HG02763 (cell line): ENCODE data around the gene ANKRD66.

Experiments
- ATAC-seq: cut with Tn5 transposase; IDR thresholded peaks from one replicate; pipeline ENCODE4 v1.9.1; 2021; ENCODE audit warnings: mild to moderate bottlenecking, moderate library complexity; ENCODE audit not compliant: unreplicated experiment

Gene ANKRD66

DNA sequence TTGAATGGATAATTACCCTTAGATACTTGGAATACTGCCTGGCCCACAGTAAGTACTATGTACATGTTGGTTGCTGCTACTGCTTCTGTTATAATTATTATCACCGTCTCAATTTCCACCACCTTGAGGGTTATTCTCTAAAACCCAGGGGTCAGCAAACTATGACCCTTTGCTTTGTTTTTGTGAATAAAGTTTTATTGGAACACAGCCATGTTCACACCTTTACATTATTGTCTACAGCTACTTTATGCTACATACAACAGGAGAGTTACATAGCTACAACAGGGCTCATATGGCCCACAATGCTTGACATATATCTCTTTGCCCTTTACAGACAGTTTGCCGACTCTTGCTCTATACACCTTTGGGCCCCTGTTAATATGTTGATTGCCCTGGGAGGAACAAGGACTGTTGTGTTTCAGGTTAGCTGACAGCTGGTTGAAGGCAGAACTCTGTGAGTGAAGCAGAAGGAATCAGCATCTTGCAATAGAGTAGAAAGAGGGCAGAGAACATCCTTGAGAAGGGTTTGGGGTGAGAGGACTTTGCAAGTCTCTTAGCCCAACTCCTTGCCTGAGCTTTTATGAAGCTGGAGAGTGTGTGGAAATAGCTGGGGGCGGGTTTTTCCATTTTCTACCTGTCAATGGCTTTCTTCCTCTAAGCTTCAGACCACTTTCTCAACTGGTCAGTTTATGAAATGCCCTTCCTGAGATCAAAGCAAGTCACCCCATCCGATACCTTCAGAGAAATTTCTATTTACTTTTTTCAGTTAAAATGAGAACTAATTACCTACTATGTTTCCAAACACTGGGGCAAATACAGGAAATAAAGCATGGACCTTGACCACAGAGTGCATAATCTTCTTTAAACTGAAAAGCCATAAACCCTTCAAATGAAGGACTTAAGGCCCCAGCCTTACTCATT is 43.0 kb downstream of the ANKRD66 start:
- no peak for ATAC-seq

DNA sequence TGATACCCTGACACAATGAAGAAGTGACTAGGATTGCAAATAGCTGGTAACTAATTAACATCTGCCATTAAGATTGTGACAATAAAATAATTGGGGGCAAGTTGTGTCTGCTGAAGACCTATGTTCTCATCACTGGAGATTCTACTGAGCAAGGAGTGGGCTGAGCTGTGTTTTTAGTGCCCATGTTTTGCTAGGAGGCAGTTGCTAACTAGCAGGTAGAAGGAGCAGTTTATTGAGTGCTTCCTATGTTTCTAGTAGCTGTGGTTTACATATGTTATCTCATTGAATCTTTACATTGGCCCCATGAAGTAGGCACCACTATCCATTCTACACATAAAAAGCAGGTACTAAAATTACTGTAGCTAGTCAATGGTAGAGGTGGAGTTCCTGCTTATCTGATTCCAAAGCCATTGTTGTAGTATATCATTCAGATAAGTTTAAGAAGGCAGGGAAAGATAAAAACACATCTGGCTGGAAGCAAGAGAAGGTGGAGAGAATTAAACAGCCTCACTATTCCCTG is 43.7 kb downstream of the ANKRD66 start:
- no peak for ATAC-seq

DNA sequence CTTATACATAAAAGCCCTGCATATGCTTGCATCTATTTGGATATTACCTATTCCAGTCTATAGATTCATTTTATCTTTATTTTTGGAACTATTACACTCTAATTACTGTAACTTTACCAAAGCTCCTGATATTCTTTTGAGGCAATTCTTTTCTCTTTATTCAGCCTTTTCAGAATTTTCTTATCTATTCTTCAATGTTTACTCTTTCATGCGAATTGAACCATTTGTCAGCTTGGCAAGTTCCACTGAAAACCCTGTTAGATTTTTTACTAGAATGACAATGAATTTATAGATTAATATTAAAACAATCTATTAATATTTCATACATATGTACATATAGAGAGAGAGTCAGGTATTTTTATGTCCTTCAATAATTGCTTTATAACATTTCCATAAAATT is 45.9 kb downstream of the ANKRD66 start:
- ATAC-seq: no peak

DNA sequence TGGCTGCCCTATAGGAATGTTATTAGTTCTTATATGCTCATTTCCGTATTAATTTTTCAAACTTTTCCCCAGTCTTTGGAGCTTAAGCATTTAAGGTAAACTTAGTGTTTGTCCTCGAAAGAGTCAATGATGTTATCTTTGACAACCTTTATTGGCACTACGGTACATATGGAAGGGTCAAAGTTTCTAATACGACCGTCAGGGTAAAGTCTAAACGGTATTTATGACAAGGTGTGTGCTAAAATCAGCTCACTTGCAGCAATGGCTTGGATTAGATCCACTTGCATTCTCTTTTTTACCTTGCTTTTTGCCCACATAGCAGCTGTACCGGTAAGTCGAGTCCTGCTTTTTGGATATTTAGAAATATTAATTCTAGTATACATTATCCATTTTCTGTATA is 46.4 kb downstream of the ANKRD66 start, which contains the start of gene MEP1A:
MEP1A (plus strand) TSS at position 252 of the 400 bp plus-strand sequence; CDS start at position 262, 10 bp downstream.
- no peak for ATAC-seq

DNA sequence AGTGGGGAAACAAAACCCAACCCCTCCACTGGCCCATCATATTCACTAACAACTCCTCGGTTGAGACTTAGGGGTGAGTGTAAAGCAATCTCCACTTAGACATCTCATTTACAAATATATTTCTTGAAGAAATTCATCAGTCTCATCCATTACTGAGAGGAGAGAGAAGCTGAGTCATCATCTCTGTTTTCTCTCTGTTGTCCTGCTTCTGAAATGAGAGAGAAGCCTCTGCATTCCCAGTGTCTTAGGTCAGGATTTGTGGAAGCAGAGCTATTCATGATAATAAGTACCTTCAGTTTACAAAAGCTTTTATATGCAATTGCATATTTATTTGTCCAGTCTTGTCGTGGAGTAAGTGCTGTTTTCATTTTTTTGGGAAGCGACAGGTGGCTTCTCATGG is 47.3 kb downstream of the ANKRD66 start:
- ATAC-seq: no peak

DNA sequence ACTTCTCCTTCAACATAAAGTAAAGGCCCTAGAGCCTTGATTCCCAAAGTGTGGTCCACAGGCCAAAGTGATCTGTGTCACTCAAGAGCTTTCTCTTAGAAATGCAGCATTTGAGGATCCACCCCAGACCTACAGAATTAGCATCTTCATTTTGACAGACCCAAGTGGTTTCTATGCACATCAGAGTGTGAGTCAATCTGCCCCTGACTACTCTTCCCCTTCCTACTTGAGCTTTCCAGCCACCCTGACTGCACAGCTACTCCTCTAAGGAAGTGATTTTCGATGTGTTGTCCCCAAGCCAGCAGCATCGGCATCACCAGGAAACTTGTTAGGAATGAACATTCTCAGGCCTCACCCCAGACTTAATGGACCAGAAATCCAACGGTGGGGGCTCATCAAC is 49.1 kb downstream of the ANKRD66 start:
- no peak for ATAC-seq

DNA sequence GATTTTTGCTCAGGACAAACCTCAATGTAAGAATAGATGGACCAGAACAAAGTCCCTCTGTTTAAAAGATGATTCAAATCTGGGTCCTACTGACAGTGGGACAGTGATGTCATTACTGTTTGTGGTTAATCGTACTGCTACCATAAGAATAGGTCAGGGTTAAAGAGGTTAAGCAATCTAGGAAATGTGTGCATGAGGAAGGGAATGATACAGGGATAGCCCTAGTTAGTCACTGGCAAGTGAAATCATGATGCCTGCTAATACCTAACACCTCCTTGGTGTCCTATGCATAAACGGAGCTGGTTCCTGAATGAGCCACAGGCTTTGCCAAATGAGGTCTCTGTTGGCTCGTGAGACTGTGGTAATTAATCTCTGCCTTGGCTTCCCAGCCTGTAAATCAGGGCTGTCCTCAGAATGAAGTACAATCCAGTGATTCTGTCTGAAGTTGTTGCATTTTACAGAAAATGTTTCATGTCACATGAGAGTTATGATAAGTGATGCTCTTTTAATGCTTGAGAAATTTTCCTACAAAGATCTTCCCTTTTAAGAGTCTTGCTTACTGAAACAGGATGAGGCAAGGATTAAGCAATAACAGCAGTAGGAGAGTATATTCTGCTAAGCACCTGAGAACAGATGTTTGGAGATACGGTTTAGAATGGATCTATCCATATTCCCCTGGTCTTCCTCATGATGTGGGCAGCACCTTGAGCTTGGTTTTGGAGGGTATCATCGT is 50.3 kb downstream of the ANKRD66 start:
- no peak for ATAC-seq

DNA sequence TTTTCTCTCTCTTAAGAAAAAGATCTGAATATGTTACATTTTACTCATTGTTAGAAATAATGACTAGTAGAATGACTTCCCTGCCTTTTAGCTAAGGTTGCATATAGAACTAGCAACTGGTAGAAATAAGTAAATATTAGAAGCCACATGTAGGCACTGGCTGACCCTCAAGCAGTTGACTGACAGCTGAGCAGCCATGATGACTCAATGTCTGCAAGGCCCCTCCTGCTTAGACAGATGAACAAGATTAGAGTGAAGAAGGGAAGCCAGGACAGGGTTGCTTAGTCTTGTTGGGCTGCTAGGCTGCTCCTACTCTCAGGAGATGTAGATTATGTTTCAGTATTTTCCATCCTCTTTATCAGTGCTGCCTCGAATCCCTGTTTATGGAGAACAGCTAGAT is 52.9 kb downstream of the ANKRD66 start:
- no peak for ATAC-seq

DNA sequence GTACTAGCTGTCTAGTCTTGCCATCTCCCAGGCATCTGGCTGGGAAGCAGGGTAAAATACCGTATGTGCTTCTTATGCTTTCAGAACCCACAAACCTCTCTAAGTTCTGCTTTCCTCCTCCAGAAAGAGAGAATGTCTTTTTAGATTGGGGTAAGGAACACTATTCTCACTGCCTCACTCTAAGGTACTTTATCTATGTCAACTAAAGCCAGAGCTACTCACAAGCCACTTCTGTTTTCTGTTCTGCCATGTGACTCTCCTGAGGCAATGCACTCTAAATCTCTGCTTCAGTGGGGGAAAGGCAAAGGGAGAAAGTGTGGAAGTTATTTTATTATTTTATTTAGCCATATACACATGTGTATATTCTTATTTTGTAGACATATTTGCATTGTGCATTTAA is 62.1 kb downstream of the ANKRD66 start:
- ATAC-seq: no peak
